GM19240 (cell line): ENCODE measurements around the gene C1QC.

ENCODE experiments used
- DNase-seq: peaks from one replicate; pipeline ENCODE4 v3.0.0; 2011; ENCODE audit warnings: low spot score; ENCODE audit not compliant: insufficient read length

Gene C1QC

DNA sequence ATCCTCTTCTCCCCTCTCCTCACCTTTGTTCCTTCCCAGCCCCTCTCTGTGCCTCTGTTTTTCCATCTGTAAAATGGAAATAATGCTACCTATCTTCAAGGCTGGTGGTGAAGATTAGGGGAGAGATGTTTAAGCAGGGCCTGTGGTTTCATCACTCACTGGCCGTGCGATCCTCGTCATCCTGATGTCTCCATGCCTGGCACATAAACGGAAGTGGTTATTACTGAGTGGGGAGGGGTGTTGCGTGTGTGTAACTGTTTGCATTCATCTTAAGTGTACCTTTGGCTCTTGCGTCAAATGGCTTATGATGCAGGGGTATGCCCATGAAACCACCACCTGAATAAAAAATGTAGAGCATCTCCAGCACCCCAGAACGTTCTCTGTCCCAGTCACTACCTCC, 24.2 kb upstream of the C1QC start:
- no peak for DNase-seq

DNA sequence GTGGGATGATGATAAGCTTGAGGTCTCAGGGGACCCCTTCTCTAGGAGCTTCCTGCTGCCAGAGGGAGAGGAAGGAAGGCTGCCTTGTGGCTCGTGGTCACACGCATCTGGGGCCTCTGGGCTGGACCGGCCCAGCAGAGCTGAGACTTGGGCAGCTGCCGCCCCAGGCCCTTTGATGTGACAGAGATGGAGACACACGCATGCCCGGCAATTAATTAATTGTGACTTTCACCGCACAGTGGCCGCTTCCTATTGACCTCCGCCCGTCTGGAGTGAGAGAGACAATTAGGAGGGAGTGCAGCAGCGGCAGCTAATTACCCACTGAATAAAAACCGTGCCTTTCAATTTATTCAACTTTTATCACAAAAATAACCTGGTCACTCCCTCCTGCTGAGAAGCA, 23.6 kb upstream of the C1QC start:
- no peak for DNase-seq

DNA sequence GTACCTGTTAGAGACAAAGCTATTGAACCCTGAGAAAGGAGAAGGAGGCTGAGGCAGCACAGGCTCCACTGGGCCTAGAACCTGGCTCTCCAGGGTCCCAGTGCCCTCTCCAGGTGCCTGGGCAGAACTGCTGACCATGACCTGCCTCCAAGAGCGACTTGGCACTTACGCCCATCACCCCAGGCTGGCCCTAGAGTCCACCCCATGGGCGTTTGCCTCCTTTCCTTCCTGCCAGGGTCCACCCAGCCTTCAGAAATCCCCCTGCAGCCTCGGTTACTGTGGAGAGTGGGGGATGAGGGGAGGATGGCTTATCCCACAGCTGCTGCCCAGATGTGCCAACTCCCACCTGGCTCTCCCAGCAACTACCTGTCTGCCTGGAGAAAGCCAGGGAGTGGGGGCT, 21.7 kb upstream of the C1QC start:
- no peak for DNase-seq

DNA sequence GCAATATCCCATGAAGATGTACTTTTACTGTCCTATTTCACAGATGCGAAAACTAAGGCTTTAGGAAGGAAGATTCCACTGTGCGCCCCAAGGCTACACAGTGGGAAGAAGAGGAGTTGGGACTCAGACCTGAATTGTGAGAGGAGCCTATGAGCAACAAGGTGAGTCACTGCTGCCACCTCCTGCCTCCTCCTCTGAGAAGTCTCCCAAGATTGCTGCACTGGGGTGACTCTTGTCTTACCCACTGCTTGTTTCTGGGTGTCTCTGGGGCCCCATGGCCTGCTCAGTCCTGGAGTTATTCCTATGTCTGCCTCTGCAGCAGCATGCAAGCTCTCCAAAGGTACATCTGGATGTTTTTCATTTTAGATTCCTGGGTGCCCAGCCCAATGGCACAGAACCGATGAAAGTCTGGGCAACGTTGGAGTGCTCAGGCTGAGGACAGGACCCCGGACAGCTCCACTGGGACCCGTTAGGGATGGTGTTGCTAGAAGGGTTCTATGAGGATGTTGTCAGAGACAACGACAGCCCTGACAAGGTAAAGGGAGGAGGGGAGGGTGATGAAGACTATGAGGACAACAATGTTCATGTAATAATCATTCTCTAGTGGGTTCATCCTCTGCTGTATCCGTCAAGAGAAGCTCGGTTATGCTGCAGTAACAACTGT, 18.0 kb upstream of the C1QC start:
- DNase-seq, result no peak

DNA sequence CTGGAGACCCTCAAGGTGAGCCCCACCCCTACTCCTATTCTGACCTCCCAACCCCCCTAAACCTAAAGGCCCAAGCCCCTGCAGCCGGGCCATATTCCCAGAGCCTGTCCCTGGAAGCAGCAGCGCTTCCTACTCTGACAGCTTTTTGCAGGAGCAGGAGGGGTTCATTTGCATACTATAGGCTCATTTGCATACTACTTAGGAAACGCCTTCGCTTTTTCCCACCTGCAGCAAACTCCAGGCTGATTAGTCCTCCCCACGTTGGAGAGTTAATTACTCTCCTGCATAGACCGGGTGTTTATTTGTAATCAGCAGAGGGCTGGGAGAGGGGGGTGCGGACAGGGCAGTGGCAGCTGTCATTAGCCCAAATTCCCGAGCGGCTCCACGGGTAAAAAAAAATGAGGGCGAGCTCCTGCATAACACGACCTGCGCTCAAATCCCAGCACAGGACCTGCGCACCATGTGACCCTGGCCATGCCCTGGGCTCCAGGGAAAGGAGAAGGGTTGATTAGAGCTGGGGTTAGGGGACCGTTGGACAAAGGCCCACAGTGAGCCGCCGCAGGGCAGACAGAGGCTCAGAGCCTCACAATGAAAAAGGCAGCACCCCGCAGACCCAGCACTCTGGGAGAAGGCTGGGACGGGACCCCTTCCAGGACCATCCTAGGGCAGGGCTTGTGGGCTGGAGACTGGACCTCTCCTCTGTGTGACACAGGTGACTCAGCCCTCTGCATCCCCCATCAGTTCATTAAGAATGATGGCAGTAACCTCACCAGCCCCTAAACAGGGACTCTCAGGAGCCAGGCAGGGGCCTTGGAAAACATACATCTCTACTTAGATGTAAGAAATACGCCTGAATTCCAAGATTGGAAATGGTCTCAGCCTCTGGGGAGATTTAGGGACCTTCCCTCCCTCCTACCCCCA, 16.9 kb upstream of the C1QC start:
- no peak for DNase-seq

DNA sequence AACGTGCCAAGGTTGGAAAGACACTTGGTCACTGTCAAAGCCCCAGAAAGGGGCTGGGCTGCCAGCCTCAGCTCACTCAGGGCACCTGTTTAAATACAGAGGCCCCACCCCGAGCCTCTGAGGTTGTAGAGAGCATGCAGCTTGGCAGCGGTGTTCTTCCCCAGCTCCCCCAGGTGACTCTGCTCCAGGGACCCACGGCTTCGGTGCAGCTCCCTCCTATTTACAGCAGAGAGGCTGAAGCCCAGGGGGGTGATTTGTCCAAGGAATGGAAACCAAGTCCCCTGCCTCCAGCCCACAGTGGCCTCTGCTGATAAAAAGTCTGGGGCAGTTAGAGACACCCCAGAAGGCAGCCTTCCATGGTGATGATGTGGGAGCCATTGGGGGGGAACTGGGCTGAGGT, 16.1 kb upstream of the C1QC start:
- no peak for DNase-seq

DNA sequence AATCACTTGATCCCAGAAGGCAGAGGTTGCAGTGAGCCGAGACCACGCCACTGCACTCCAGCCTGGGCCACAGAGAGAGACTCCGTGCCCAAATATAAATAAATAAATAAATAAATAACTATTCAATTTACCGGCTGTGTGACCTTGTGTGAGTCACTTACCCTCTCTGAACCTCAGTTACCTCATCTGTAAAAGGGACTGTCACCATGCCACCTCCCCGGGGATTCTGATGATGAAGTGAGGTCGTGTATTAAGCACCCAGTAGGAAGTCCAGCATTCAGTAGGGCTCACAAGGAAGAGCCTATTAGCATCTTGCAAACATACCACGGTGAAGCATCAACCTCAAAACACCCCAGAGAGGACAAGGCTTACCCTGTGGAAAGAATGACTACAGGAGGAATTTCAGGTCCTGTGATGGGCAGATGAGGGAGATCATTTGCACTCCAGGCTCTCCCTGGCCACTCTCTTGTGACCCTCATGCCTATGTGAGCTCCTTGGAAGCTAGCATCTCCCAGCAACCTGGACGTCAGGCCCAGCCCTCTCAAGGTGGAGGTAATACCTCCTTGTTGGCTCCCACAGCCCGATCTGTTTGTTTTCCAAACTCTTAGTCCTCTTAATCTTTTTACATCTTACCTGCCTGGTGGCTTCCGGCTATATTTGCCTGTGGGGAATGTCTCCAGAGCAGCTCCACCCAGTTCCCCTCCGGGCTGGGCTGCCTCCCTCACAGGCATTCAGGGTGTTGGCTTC, 14.6 kb upstream of the C1QC start:
- no peak for DNase-seq

DNA sequence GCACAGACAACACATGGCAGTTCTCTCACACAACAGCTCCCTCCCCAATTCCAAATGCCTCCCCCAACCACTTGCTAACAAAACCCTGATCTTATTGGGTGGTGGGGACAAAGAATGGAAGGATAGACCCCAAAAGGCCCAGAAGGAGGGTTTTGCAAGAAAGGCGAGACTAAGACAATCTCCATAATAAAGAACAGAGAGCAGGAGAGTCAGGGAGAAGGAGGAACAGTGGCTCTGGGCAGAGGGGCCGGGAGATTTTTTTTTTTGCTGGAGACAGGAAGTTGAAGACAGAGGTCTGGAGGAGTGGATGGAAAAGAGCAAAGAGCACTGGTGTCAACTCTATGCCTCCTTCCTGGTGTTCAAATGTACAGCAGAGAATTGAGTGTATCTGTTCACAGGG, 13.5 kb upstream of the C1QC start:
- no peak for DNase-seq

DNA sequence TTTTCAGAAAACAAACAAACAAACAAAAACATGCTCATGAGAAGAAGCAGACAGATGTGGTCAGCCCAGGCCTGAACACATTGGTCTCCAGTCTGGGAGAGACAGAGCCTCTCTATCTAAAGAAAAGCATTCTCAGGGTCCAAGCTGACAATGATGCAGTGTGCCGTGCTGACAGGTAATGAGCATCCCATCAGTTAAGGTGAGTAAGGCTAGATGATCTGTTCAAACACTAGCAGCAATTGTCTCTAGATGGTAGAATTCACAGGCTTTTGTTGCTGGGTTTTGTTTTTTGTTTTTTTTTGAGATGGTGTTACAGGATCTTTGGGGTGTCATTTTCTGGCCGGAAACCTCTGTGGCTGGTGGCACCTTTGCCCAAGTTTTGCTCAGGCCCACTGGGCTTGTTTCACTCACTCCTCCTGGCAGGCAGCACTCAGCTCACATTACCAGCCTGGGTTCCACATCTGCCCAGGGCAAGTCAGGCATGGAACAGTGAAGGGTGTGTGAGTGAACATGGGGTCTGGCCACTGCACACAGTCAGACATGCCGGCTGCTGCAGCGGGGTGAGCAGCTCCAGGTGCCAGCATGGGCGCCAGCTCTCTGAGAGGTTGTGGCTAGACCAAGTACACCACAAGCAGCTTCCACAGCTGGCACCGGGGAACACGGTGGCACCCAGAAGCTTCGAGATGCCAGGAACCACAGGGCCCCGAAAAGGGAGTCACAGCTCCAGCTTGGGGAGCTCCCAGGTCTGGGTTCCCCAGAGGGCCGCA, 9.6 kb upstream of the C1QC start:
- no peak for DNase-seq

DNA sequence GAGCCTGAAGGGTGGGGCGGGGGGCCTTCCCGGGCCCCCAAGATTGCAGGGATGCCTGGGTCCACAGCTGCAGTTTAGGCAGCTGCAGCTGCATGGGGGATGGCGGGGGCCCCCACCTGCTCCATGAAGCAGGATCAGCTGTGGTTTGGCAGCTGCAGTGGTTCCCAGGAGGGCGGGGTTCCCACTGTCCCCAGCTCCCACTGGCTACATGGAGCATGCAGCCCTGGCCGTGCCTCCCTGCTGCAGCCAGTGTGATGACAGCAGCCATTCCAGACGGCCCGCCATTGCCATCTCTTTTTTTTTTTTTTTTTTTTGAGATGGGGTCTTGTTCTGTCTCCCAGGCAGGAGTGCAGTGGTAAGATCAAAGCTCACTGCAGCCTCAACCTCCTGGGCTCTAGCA, 8.0 kb upstream of the C1QC start:
- DNase-seq, result no peak

DNA sequence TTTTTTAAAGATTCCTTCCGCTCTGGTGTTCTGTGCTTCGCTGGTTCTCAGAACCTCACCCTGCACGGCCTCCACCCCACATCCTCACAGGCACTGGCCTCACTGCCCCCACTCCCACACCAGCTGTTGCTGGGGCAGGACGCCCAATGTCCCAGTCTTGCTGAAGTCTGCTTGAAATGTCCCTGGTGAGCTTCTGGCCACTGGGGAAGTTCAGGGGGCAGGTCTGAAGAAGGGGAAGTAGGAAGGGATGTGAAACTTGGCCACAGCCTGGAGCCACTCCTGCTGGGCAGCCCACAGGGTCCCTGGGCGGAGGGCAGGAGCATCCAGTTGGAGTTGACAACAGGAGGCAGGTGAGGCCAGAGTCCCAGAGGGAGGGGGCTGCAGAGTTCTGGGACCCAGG, 7.1 kb upstream of the C1QC start, which contains the start of gene C1QA:
Gene C1QA (plus strand): TSS at position 276 of the 400 bp plus-strand sequence. CDS start 989 bp downstream, outside the sequence.
- no peak for DNase-seq

DNA sequence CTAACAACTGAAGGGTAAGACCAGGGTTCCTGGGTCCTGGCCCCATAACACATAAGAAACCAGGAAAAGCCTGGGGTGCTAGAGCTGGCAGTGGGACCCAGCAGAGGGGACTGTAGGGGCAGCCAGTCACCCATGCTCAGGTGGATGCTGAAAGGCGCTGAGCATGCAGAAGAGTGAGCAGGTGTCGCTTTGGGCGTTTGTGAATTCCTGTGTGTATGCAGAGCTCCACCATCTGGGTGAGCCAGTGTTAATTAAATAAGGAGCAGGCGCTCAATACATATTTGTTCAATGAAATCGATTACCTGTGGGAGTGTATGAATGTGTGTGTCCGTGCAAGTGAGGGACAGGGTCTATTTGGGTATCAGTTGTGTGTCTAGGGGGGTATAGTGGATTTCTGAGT, 6.5 kb upstream of the C1QC start:
- DNase-seq, result no peak

DNA sequence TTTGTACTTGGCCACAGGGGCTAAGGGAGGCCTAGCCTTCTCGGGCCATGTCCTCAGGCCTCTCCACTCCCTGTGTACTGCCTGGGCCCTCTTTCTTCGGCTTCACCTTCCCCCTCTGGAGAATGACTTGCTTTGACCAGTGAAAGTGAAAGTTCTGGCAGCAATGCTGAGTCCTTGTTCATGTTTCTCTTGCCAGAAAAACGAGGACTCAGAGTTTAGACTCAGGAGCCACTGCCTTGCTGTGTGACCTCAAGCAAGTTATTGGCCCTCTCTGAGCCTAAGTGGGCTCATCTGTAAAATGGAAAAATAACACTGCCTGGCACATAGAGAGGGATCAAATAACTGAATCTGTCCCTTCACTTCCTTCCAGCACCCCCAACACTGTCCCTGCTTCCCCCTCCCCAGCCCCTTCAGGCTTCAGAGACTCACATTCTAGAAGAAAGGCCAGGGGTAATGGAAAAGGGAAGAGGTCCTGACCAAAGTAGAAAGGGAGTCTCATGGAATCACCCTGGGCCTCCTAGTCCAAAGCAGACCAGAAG, 5.5 kb upstream of the C1QC start:
- DNase-seq, result no peak

DNA sequence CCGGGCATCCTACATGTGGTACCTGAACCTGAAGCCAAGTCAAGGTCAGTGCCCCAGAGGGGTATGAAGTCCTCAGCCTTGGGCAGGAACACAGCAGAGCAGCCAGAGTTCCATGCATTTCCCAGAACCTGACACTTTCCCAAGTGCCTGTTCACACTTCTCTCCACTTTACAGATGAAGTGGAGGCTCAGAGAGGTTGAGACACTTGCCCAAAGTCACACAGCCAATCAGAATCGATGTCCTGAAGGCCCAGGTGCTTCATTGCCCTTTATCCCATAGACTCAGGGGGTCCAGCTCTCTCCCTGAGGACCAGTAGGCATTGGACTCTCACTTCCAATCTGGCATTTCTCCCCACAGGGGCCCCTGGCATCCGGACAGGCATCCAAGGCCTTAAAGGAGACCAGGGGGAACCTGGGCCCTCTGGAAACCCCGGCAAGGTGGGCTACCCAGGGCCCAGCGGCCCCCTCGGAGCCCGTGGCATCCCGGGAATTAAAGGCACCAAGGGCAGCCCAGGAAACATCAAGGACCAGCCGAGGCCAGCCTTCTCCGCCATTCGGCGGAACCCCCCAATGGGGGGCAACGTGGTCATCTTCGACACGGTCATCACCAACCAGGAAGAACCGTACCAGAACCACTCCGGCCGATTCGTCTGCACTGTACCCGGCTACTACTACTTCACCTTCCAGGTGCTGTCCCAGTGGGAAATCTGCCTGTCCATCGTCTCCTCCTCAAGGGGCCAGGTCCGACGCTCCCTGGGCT, 4.8 kb upstream of the C1QC start:
- no peak for DNase-seq

DNA sequence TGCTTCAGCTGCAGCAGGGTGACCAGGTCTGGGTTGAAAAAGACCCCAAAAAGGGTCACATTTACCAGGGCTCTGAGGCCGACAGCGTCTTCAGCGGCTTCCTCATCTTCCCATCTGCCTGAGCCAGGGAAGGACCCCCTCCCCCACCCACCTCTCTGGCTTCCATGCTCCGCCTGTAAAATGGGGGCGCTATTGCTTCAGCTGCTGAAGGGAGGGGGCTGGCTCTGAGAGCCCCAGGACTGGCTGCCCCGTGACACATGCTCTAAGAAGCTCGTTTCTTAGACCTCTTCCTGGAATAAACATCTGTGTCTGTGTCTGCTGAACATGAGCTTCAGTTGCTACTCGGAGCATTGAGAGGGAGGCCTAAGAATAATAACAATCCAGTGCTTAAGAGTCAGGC, 4.1 kb upstream of the C1QC start:
- DNase-seq, result no peak

DNA sequence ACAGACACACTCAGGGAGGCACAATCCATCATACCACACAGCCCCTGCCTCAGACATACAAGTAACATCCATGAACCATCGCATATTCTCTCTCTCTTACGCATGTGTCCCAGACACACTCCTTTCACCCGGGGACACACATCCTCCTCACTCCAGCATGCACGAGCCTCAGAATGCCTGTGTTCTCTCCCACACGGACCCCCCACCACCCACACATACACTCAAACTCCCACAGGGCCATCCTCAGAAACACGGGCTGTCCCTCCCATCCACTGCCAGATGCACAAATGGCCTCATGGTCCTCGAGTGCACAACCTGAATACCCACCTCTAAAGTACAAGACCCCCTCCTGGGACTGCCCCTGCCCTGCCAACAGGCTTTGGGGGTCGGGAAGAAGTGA, 2.2 kb upstream of the C1QC start:
- no peak for DNase-seq

DNA sequence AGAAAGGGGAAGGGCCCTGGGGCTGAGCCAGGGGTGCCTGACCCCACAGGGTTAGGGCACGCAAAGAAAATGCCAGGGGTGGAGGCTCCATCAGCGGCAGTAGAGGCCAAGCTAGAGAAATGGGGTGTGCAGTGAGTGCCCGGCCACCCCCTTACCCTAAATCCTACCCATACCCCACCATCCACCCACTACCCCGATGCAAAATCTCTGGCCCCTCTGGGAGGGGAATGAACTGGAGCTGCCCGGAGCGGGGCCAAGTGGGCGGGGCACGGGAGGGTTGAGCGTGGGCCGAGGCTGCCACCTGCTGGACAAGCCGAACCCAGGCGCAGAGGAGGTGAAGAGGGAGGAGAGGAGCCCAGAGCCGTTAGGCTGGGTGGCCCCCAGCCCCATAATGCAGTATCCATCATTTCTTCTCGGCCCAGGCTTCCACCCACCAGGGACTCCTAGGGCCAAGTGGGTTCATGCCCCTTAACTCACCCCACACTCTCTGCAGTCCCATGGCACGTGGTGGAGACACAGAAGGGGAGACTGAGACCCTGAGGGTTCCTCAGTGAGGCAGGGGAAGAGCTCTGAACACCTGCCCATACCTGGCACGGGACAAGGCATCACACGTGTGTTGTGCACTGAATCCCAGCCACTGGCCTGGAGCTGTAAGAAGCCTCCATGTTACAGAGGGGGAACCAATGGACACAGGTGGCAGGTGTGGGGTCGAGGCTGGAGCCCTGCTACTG, 1.4 kb upstream of the C1QC start:
- DNase-seq, result peak; percentile 79

DNA sequence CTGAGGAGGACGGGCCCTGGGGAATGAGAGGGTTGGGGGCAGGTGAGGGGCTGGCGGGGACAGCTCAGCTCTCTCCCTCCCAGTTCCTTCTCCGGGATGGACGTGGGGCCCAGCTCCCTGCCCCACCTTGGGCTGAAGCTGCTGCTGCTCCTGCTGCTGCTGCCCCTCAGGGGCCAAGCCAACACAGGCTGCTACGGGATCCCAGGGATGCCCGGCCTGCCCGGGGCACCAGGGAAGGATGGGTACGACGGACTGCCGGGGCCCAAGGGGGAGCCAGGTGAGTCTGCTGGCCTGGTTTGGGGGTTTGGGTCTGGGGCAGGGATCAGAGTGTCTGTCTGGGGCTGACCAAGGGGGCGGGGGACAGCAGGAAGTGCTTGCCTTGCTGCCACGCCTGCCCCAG, 495 bp downstream of the C1QC start:
- no peak for DNase-seq

DNA sequence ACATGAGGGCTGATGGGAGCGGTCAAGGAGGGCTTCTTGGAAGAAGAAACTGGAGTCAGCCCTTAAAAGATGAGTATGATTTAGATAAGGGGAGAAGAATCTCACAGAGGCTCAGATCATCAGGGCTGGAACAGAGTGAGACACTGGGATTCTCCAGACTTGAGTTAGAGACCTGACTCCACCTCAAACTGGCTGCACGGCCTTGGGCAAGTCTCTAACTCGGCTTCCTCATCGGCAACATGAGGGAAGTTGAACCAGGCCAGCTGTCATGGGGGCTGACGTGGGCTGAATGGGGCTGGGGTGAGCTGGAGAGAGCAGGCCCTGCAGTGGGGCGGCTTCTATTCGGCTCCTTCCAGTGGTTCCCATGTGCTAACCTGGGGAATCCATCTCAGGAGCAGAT, 2.5 kb downstream of the C1QC start:
- no peak for DNase-seq

DNA sequence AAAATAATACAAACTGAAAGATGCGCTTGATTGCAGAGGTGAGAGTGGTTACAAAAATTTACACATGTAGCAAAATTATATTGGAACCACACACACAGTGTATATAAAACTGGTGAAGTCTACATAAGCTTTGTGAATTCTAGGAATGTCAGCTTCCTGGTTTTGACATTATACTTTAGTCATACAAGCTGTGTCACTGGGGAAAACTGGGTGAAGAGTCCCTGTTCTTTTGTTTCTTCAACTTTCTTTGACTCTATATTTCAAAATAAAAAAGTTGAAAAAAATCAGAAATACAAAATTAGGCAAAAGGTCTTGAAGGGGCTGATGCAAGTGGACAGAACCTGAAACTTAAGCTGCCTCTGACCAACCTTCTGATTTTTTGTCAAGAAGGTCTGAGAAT, 3.0 kb downstream of the C1QC start:
- no peak for DNase-seq
